Muscle layer of colon (tissue), 2 donors: Measurements from ENCODE around the gene ACKR2.
"Not testable (repeated sequence)": the region's sequence is repeated elsewhere in the genome, so short reads cannot be mapped to it uniquely, and the experiment has no call there.

Experiments used
- H3K27ac ChIP-seq: one replicate; pipeline ENCODE4 v1.7.0; 2013; ENCODE audit warnings: low read depth, mild to moderate bottlenecking, low read length, moderate library complexity
- H3K27me3 ChIP-seq, 2 donors: one replicate each; pipeline ENCODE4 v1.7.0; 2013; ENCODE audit warnings: low read length in 2 of 2, mild to moderate bottlenecking in 2 of 2; ENCODE audit not compliant: insufficient read depth in 2 of 2, control insufficient read depth in 1 of 2
- H3K36me3 ChIP-seq: one replicate; pipeline ENCODE4 v1.7.0; 2013; ENCODE audit warnings: mild to moderate bottlenecking, low read length; ENCODE audit not compliant: insufficient read depth
- H3K4me1 ChIP-seq: one replicate; pipeline ENCODE4 v1.7.0; 2013; ENCODE audit warnings: mild to moderate bottlenecking, low read length; ENCODE audit not compliant: insufficient read depth
- H3K4me3 ChIP-seq, 2 donors: one replicate each; pipeline ENCODE4 v1.7.0; 2013; ENCODE audit warnings: low read length in 2 of 2, low read depth in 1 of 2, mild to moderate bottlenecking in 1 of 2, moderate library complexity in 1 of 2
- H3K9ac ChIP-seq: one replicate; pipeline ENCODE4 v1.7.0; 2013; ENCODE audit warnings: low read length
- H3K9me3 ChIP-seq: one replicate; pipeline ENCODE4 v1.7.0; 2013; ENCODE audit warnings: mild to moderate bottlenecking, low read length
- donor health status: abdominal sarcoma.
- donor health status: Adenocarcinoma of cecum.

Gene ACKR2

DNA sequence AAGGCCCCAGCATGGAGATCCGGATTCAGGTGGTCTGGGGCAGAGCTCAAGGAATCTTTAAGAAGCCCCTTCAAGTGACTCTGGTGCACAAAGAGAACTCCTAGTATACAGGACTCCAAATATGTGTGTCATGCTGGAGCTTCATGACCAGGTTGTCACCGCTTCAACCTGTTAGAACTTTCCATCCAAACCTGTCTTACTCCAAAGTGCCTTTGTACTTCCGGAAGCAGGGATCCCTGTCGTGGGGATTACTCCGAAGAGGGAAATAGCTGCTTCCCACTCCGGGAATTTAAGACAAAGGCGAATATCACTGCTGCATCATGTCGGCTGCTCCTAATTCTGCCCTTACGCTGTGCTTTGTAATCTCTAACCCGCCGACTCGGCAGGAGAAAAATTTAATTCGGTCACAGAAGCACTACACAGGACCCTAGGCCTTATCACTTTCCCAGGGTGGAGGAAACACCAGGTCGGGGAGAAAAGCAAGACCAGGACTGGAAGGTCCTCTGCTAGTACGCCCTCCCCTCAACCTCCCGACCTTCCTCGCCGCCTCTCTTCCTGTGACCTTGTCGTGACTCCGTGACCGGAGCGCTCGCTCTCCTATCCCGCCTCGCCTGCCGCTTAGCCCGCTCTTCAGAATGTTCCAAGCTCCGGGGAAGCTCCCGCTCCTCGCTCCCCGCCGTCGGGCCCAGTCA, 5.7 kb upstream of the ACKR2 start:
- Histone ChIP-seq H3K27me3 (no peaks in the 10 kb centered on the region), H3K9me3 (no peaks in the 10 kb centered on the region), H3K27ac (peak overlapping the region; percentile 100), H3K9ac (peak overlapping the region; percentile 99), H3K4me3 (peak overlapping the region; percentile 92 to 99), H3K4me1 (peaks cover 41% of the 10 kb centered on the region), H3K36me3 (no peaks in the 10 kb centered on the region)

GRCh38 chr3:42804106-42804830, 5.0 kb upstream of the ACKR2 start, which contains the start of gene HIGD1A:
Gene HIGD1A, minus strand, starts transcription at chr3:42804490. Its CDS starts 10,237 bp downstream, at chr3:42794253.
- Histone ChIP-seq H3K9me3 (no peaks in the 10 kb centered on the region), H3K9ac (peak within 1 kb of the TSS; percentile 99), H3K36me3 (no peaks in the 10 kb centered on the region), H3K27me3 (no peaks in the 10 kb centered on the region), H3K4me3 (peak within 1 kb of the TSS; percentile 92 to 99), H3K4me1 (peaks cover 41% of the 10 kb centered on the region), H3K27ac (peak within 1 kb of the TSS; percentile 100)

- Histone ChIP-seq H3K9ac (peak overlapping the region; percentile 52), H3K27me3 (no peaks in the 10 kb centered on the region), H3K36me3 (no peaks in the 10 kb centered on the region), H3K9me3 (no peaks in the 10 kb centered on the region), H3K27ac (peak overlapping the region; percentile 100), H3K4me1 (peaks cover 41% of the 10 kb centered on the region), H3K4me3 (peak overlapping the region; percentile 92 to 99)
Measured at GRCh38 chr3:42804831-42805132, 4.5 kb upstream of the ACKR2 start.

DNA sequence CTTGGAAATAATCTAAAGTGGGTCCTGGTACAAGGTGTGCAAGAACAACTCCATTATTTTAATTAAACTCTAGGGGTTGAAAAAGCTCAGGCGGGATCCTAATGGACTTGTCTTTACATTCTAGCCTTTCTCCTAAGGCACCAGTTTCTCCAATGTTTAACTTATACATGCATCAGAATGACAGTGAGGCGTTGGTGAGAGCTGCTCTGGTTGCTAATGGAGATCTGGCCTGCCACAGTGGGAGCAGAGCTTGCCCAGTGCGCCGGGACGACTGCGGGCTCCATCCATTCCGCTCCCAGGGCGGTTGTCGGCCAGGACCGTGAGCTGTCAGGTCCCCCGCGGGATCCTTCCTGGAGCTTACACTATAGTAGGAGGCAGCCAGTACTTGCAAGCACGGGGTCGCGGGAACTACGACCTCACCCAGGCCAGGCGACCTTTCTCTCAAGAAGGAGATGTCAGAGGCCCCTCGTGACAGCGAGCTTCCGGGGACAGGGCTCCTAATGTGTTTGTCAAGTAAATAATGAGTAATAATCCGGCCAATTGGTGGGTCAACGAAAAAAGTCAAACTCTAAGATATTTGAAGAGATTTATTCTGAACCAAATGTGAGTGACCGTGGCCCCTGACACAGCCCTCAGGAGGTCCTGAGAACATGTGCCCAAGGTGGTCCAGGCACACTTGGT, 4.0 kb upstream of the ACKR2 start:
- H3K27ac ChIP-seq, result peak overlapping the region; percentile 100
- H3K36me3 ChIP-seq, result no peaks in the 10 kb centered on the region
- no peaks in the 10 kb centered on the region for H3K9me3 ChIP-seq
- no peaks in the 10 kb centered on the region for H3K27me3 ChIP-seq
- peak overlapping the region in 1 of 2 donors; percentile 99 for H3K4me3 ChIP-seq
- H3K4me1 ChIP-seq, result peaks cover 36% of the 10 kb centered on the region
- H3K9ac ChIP-seq, result peak overlapping the region; percentile 52

GRCh38 chr3:42807929-42808328, 1.3 kb upstream of the ACKR2 start:
- Histone ChIP-seq H3K4me3 (no peak overlapping the region), H3K27ac (no peak overlapping the region), H3K9me3 (no peaks in the 10 kb centered on the region), H3K27me3 (no peaks in the 10 kb centered on the region), H3K4me1 (peaks cover 10% of the 10 kb centered on the region), H3K9ac (no peak overlapping the region), H3K36me3 (no peaks in the 10 kb centered on the region)

GRCh38 chr3:42810706-42811105, 1.5 kb downstream of the ACKR2 start:
- not testable (repeated sequence) for H3K9ac ChIP-seq, H3K27ac ChIP-seq, H3K4me3 ChIP-seq, H3K9me3 ChIP-seq, H3K4me1 ChIP-seq, H3K27me3 ChIP-seq, H3K36me3 ChIP-seq

- H3K27me3 ChIP-seq, H3K9me3 ChIP-seq, H3K9ac ChIP-seq, H3K36me3 ChIP-seq, H3K4me1 ChIP-seq, H3K4me3 ChIP-seq, H3K27ac ChIP-seq: not testable (repeated sequence)
Measured at GRCh38 chr3:42811118-42811883, 2.1 kb downstream of the ACKR2 start.

DNA sequence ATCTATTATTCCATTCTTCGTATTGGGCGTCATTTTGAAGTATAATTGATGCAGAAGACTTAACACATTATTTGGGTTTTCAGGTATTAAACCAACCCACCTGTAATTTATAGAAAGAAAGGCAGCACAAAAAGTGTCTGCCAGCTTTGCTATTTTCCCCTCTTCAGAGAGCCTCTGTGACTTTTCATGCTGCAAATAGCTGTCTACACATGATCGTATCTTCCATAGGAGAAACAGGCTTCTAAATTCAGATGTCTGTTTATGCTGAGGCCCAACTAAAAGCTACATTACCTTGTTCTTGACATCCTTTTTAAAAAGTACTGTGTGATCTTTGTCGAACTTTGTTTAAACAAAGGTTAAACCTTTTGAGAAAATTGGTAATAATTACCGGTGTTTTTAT, 5.0 kb downstream of the ACKR2 start:
- Histone ChIP-seq H3K36me3 (no peaks in the 10 kb centered on the region), H3K9me3 (no peaks in the 10 kb centered on the region), H3K27ac (no peak overlapping the region), H3K9ac (no peak overlapping the region), H3K4me1 (no peaks in the 10 kb centered on the region), H3K4me3 (no peak overlapping the region), H3K27me3 (no peaks in the 10 kb centered on the region)

- Histone ChIP-seq H3K9me3 (no peaks in the 10 kb centered on the region), H3K27ac (no peak overlapping the region)
Measured at GRCh38 chr3:42814914-42815507, 5.8 kb downstream of the ACKR2 start.

DNA sequence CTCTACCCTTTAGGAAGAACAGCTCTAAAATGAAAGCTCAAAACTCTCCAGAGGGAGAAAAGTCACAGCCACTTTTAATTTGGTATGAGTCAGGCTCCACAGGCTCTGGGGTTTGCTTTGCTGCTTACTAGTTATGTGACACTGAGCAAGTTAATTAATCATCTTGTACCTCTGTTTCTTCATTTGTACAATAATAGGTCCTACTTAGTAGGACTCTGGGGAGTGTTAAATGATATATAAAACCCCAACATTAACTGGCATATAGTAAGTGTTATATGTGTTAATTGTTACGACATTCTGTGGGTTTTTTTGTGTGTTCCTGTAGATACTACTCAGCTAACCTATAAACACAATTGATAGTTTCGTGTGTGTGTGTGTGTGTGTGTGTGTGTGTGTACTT, 6.6 kb downstream of the ACKR2 start:
- H3K27me3 ChIP-seq, result no peaks in the 10 kb centered on the region
- H3K27ac ChIP-seq, result no peak overlapping the region
- no peaks in the 10 kb centered on the region for H3K9me3 ChIP-seq

More at GRCh38 chr3:42814914-42815507, 5.8 kb downstream of the ACKR2 start:
- Histone ChIP-seq H3K36me3 (no peaks in the 10 kb centered on the region), H3K4me3 (no peak overlapping the region), H3K9ac (no peak overlapping the region), H3K4me1 (no peaks in the 10 kb centered on the region), H3K27me3 (no peaks in the 10 kb centered on the region)

More for the DNA sequence above, 6.6 kb downstream of the ACKR2 start:
- Histone ChIP-seq H3K36me3 (no peaks in the 10 kb centered on the region), H3K9ac (no peak overlapping the region), H3K4me1 (no peaks in the 10 kb centered on the region), H3K4me3 (no peak overlapping the region)
